GM23338 (cell line): ENCODE results near the gene POLDIP3.
"Not testable (repeated sequence)": the region's sequence is repeated elsewhere in the genome, so short reads cannot be mapped to it uniquely, and the experiment has no call there.

ENCODE experiments used
- TF ChIP-seq, protein P1 (sequence below): IDR thresholded peaks from one replicate; pipeline ENCODE4 v1.6.1; 2018; ENCODE audit warnings: antibody characterized with exemption; ENCODE audit not compliant: unreplicated experiment
- TF ChIP-seq, protein P2 (sequence below), 2 experiments: fragments of 200-600 bp in 1 of 2; sonication (generic) in 1 of 2; conservative IDR thresholded peaks; 2 replicates each; pipeline versions ENCODE4 v1.5.1 to v1.6.1; 2016 to 2017; ENCODE audit warnings: antibody characterized with exemption in 2 of 2, low read depth in 2 of 2, mild to moderate bottlenecking in 2 of 2, moderate library complexity in 1 of 2

DNA sequence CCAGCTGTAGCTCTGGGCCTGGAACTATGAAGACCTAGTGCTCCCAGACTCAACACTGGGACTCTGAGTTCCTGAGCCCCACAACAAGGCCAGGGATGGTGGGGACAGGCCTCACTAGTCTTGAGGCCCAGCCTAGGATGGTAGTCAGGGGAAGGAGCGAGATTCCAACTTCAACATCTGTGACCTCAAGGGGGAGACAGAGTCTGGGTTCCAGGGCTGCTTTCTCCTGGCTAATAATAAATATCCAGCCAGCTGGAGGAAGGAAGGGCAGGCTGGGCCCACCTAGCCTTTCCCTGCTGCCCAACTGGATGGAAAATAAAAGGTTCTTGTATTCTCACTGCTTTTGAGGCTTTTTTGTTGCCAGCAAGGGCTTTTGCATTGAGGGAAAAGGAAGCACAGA is 40.6 kb downstream of the POLDIP3 start:
- TF ChIP-seq, protein P1, sequence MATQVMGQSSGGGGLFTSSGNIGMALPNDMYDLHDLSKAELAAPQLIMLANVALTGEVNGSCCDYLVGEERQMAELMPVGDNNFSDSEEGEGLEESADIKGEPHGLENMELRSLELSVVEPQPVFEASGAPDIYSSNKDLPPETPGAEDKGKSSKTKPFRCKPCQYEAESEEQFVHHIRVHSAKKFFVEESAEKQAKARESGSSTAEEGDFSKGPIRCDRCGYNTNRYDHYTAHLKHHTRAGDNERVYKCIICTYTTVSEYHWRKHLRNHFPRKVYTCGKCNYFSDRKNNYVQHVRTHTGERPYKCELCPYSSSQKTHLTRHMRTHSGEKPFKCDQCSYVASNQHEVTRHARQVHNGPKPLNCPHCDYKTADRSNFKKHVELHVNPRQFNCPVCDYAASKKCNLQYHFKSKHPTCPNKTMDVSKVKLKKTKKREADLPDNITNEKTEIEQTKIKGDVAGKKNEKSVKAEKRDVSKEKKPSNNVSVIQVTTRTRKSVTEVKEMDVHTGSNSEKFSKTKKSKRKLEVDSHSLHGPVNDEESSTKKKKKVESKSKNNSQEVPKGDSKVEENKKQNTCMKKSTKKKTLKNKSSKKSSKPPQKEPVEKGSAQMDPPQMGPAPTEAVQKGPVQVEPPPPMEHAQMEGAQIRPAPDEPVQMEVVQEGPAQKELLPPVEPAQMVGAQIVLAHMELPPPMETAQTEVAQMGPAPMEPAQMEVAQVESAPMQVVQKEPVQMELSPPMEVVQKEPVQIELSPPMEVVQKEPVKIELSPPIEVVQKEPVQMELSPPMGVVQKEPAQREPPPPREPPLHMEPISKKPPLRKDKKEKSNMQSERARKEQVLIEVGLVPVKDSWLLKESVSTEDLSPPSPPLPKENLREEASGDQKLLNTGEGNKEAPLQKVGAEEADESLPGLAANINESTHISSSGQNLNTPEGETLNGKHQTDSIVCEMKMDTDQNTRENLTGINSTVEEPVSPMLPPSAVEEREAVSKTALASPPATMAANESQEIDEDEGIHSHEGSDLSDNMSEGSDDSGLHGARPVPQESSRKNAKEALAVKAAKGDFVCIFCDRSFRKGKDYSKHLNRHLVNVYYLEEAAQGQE: not testable (repeated sequence)
- TF ChIP-seq, protein P2, sequence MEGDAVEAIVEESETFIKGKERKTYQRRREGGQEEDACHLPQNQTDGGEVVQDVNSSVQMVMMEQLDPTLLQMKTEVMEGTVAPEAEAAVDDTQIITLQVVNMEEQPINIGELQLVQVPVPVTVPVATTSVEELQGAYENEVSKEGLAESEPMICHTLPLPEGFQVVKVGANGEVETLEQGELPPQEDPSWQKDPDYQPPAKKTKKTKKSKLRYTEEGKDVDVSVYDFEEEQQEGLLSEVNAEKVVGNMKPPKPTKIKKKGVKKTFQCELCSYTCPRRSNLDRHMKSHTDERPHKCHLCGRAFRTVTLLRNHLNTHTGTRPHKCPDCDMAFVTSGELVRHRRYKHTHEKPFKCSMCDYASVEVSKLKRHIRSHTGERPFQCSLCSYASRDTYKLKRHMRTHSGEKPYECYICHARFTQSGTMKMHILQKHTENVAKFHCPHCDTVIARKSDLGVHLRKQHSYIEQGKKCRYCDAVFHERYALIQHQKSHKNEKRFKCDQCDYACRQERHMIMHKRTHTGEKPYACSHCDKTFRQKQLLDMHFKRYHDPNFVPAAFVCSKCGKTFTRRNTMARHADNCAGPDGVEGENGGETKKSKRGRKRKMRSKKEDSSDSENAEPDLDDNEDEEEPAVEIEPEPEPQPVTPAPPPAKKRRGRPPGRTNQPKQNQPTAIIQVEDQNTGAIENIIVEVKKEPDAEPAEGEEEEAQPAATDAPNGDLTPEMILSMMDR (conservative IDR thresholded peaks at IDR 0.05; ENCODE audit: low read depth in 2 of 2): not testable (repeated sequence)
